Measurements from ENCODE around the gene ATP13A5. TPM values are rescaled to one million over a fixed set of nuclear protein-coding genes. Genes with fewer than 3 reads are reported as not detected.

ATP13A5 gene
- total and polyA plus RNA-seq, 2 experiments from 2014 or later: not detected

GRCh38 chr3:193372783-193373182 lies 5.8 kb downstream of the ATP13A5 start:
- Histone ChIP-seq H2AFZ (no peak overlapping the region), H3K9me2 (replicated peaks; ENCODE audit: insufficient read depth) (no peaks in the 10 kb centered on the region), H4K20me1 (ENCODE audit: insufficient read depth, poor library complexity, severe bottlenecking) (no peaks in the 10 kb centered on the region), H3K4me3 (no peak overlapping the region), H3K9me3 (ENCODE audit: low read depth) (no peaks in the 10 kb centered on the region), H3K27ac (no peak overlapping the region), H3K4me1 (ENCODE audit: insufficient read depth) (no peaks in the 10 kb centered on the region), H3K36me3 (replicated peaks; ENCODE audit: insufficient read depth, low read depth) (no peaks in the 10 kb centered on the region), H3K4me2 (no peak overlapping the region), H3K27me3 (no peaks in the 10 kb centered on the region), H3K79me2 (no peaks in the 10 kb centered on the region)
- DNase-seq (ENCODE audit: low spot score): no peak
- TF ChIP-seq EZH2phosphoT487 (IDR thresholded peaks at IDR 0.05; ENCODE audit: low read depth, severe bottlenecking, unreplicated experiment) (no peak), CTCF (IDR thresholded peaks at IDR 0.05; ENCODE audit: poor library complexity) (no peak), EZH2 (IDR thresholded peaks at IDR 0.05; ENCODE audit: borderline replicate concordance) (no peak)

DNA sequence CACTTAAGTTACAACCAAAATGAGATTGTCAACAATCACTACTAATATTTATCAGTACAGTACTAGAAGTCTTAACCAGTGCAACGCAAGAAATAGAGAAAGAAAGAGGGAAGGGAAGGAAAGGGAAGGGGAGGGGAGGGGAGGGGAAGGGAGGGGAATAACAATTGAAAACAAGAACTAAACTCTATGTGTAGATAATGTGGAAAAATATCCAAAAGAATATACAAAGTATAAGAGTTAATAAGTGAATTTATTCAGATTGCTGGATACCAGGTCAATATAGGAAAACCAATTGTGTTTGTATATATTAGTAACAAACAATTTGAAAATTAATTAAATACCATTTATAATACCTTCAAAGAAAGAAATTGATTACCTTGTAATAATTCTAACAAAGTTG lies 10.7 kb downstream of the ATP13A5 start:
- Histone ChIP-seq H3K27ac (no peak overlapping the region), H4K20me1 (ENCODE audit: insufficient read depth, poor library complexity, severe bottlenecking) (no peaks in the 10 kb centered on the region), H3K27me3 (no peaks in the 10 kb centered on the region), H3K4me2 (no peak overlapping the region), H3K9me2 (replicated peaks; ENCODE audit: insufficient read depth) (no peaks in the 10 kb centered on the region), H3K36me3 (replicated peaks; ENCODE audit: insufficient read depth, low read depth) (no peaks in the 10 kb centered on the region), H3K79me2 (no peaks in the 10 kb centered on the region), H3K4me3 (no peak overlapping the region), H3K9me3 (ENCODE audit: low read depth) (no peaks in the 10 kb centered on the region), H3K4me1 (ENCODE audit: insufficient read depth) (no peaks in the 10 kb centered on the region), H2AFZ (no peak overlapping the region)
- whole genome bisulfite sequencing (ENCODE audit: low lambda C conversion rate, missing lambda C conversion rate): 65% methylated on average over 1 of the region's 1 CpG
- no peak for TF ChIP-seq EZH2 (IDR thresholded peaks at IDR 0.05; ENCODE audit: borderline replicate concordance)
- no peak for TF ChIP-seq EZH2phosphoT487 (IDR thresholded peaks at IDR 0.05; ENCODE audit: low read depth, severe bottlenecking, unreplicated experiment)
- TF ChIP-seq CTCF (IDR thresholded peaks at IDR 0.05; ENCODE audit: poor library complexity): no peak
- no peak for DNase-seq (ENCODE audit: low spot score)

- Histone ChIP-seq H3K79me2 (no peaks in the 10 kb centered on the region), H3K27ac (no peak overlapping the region), H3K9me2 (replicated peaks; ENCODE audit: insufficient read depth) (no peaks in the 10 kb centered on the region), H4K20me1 (ENCODE audit: insufficient read depth, poor library complexity, severe bottlenecking) (no peaks in the 10 kb centered on the region), H3K4me1 (ENCODE audit: insufficient read depth) (no peaks in the 10 kb centered on the region), H3K36me3 (replicated peaks; ENCODE audit: insufficient read depth, low read depth) (no peaks in the 10 kb centered on the region), H3K4me2 (no peak overlapping the region), H3K27me3 (no peaks in the 10 kb centered on the region), H2AFZ (no peak overlapping the region), H3K4me3 (no peak overlapping the region), H3K9me3 (ENCODE audit: low read depth) (no peaks in the 10 kb centered on the region)
- TF ChIP-seq EZH2phosphoT487 (IDR thresholded peaks at IDR 0.05; ENCODE audit: low read depth, severe bottlenecking, unreplicated experiment): no peak
- no peak for TF ChIP-seq CTCF (IDR thresholded peaks at IDR 0.05; ENCODE audit: poor library complexity)
- TF ChIP-seq EZH2 (IDR thresholded peaks at IDR 0.05; ENCODE audit: borderline replicate concordance): no peak
- DNase-seq (ENCODE audit: low spot score): no peak
- whole genome bisulfite sequencing (ENCODE audit: low lambda C conversion rate, missing lambda C conversion rate): 85% methylated on average over 3 of the region's 3 CpGs
These were observed 21.3 kb downstream of the ATP13A5 start for GRCh38 chr3:193357291-193357690.

GRCh38 chr3:193354423-193354822 lies 24.1 kb downstream of the ATP13A5 start:
- Histone ChIP-seq H3K9me2 (replicated peaks; ENCODE audit: insufficient read depth) (no peaks in the 10 kb centered on the region), H2AFZ (no peak overlapping the region), H3K9me3 (ENCODE audit: low read depth) (no peaks in the 10 kb centered on the region), H3K79me2 (no peaks in the 10 kb centered on the region), H3K4me2 (no peak overlapping the region), H3K4me3 (no peak overlapping the region), H3K27me3 (no peaks in the 10 kb centered on the region), H4K20me1 (ENCODE audit: insufficient read depth, poor library complexity, severe bottlenecking) (no peaks in the 10 kb centered on the region), H3K27ac (no peak overlapping the region), H3K4me1 (ENCODE audit: insufficient read depth) (no peaks in the 10 kb centered on the region), H3K36me3 (replicated peaks; ENCODE audit: insufficient read depth, low read depth) (no peaks in the 10 kb centered on the region)
- DNase-seq (ENCODE audit: low spot score): no peak
- 60% methylated on average over 5 of the region's 5 CpGs for WGBS (ENCODE audit: low lambda C conversion rate, missing lambda C conversion rate)
- no peak for TF ChIP-seq EZH2phosphoT487 (IDR thresholded peaks at IDR 0.05; ENCODE audit: low read depth, severe bottlenecking, unreplicated experiment)
- no peak for TF ChIP-seq EZH2 (IDR thresholded peaks at IDR 0.05; ENCODE audit: borderline replicate concordance)
- no peak for TF ChIP-seq CTCF (IDR thresholded peaks at IDR 0.05; ENCODE audit: poor library complexity)
